ENCODE measurements around the gene DGAT2L6. TPM values are rescaled to one million over a fixed set of nuclear protein-coding genes. Genes with fewer than 3 reads are reported as not detected.

Gene DGAT2L6
- total and polyA plus RNA-seq, 2 experiments from 2014 or later = not detected

GRCh38 chrX:70166601-70167590 is 10.4 kb upstream of the DGAT2L6 start:
- TF ChIP-seq EZH2 (IDR thresholded peaks at IDR 0.05; ENCODE audit: borderline replicate concordance) (no peak), CTCF (IDR thresholded peaks at IDR 0.05; ENCODE audit: poor library complexity) (no peak), EZH2phosphoT487 (IDR thresholded peaks at IDR 0.05; ENCODE audit: low read depth, severe bottlenecking, unreplicated experiment) (no peak)
- no peak overlapping the region for H3K4me2 ChIP-seq
- H4K20me1 ChIP-seq (ENCODE audit: insufficient read depth, poor library complexity, severe bottlenecking) = no peaks in the 10 kb centered on the region
- H2AFZ ChIP-seq = no peak overlapping the region
- H3K36me3 ChIP-seq (replicated peaks; ENCODE audit: insufficient read depth, low read depth) = no peaks in the 10 kb centered on the region
- H3K27ac ChIP-seq = peak overlapping the region; percentile 43
- H3K27me3 ChIP-seq = no peaks in the 10 kb centered on the region
- peaks cover 9% of the 10 kb centered on the region for H3K4me1 ChIP-seq (ENCODE audit: insufficient read depth)
- no peaks in the 10 kb centered on the region for H3K79me2 ChIP-seq
- H3K9me3 ChIP-seq (ENCODE audit: low read depth) = no peaks in the 10 kb centered on the region
- WGBS (ENCODE audit: low lambda C conversion rate, missing lambda C conversion rate) = 66% methylated on average over 19 of the region's 19 CpGs
- H3K4me3 ChIP-seq = no peak overlapping the region
- no peaks in the 10 kb centered on the region for H3K9me2 ChIP-seq (replicated peaks; ENCODE audit: insufficient read depth)
- no peak for DNase-seq (ENCODE audit: low spot score)

- H3K27me3 ChIP-seq = no peaks in the 10 kb centered on the region
- peak; percentile 54 for DNase-seq (ENCODE audit: low spot score)
Measured at GRCh38 chrX:70168238-70169188, 8.8 kb upstream of the DGAT2L6 start.

GRCh38 chrX:70169281-70169680 is 8.0 kb upstream of the DGAT2L6 start:
- no peaks in the 10 kb centered on the region for H3K9me2 ChIP-seq (replicated peaks; ENCODE audit: insufficient read depth)
- H3K27ac ChIP-seq = peak overlapping the region; percentile 43
- H3K27me3 ChIP-seq = no peaks in the 10 kb centered on the region
- peak overlapping the region; percentile 51 for H2AFZ ChIP-seq
- H3K4me3 ChIP-seq = no peak overlapping the region
- no peaks in the 10 kb centered on the region for H3K9me3 ChIP-seq (ENCODE audit: low read depth)
- WGBS (ENCODE audit: low lambda C conversion rate, missing lambda C conversion rate) = 77% methylated on average over 7 of the region's 7 CpGs
- no peaks in the 10 kb centered on the region for H3K36me3 ChIP-seq (replicated peaks; ENCODE audit: insufficient read depth, low read depth)
- no peak for TF ChIP-seq EZH2phosphoT487 (IDR thresholded peaks at IDR 0.05; ENCODE audit: low read depth, severe bottlenecking, unreplicated experiment)
- TF ChIP-seq EZH2 (IDR thresholded peaks at IDR 0.05; ENCODE audit: borderline replicate concordance) = no peak
- TF ChIP-seq CTCF (IDR thresholded peaks at IDR 0.05; ENCODE audit: poor library complexity) = no peak
- no peaks in the 10 kb centered on the region for H3K79me2 ChIP-seq
- no peaks in the 10 kb centered on the region for H4K20me1 ChIP-seq (ENCODE audit: insufficient read depth, poor library complexity, severe bottlenecking)
- H3K4me2 ChIP-seq = peak overlapping the region; percentile 61
- peaks cover 9% of the 10 kb centered on the region for H3K4me1 ChIP-seq (ENCODE audit: insufficient read depth)
- no peak for DNase-seq (ENCODE audit: low spot score)

More at GRCh38 chrX:70168238-70169188, 8.8 kb upstream of the DGAT2L6 start:
- peaks cover 9% of the 10 kb centered on the region for H3K4me1 ChIP-seq (ENCODE audit: insufficient read depth)
- no peaks in the 10 kb centered on the region for H3K79me2 ChIP-seq
- no peaks in the 10 kb centered on the region for H3K9me3 ChIP-seq (ENCODE audit: low read depth)
- no peaks in the 10 kb centered on the region for H4K20me1 ChIP-seq (ENCODE audit: insufficient read depth, poor library complexity, severe bottlenecking)
- H3K27ac ChIP-seq = peak overlapping the region; percentile 43
- H2AFZ ChIP-seq = peak overlapping the region; percentile 51
- no peak overlapping the region for H3K4me3 ChIP-seq
- 38% methylated on average over 11 of the region's 11 CpGs for WGBS (ENCODE audit: low lambda C conversion rate, missing lambda C conversion rate)
- H3K4me2 ChIP-seq = peak overlapping the region; percentile 61
- no peaks in the 10 kb centered on the region for H3K36me3 ChIP-seq (replicated peaks; ENCODE audit: insufficient read depth, low read depth)
- TF ChIP-seq EZH2 (IDR thresholded peaks at IDR 0.05; ENCODE audit: borderline replicate concordance) = no peak
- H3K9me2 ChIP-seq (replicated peaks; ENCODE audit: insufficient read depth) = no peaks in the 10 kb centered on the region
